Neural cell (in vitro differentiated cells): ENCODE results near the gene ATP6AP1.

Source experiments
- EP300 ChIP-seq: fragments of 450-650 bp; conservative IDR thresholded peaks from 2 replicates; pipeline ENCODE4 v1.6.1; 2014; ENCODE audit warnings: antibody characterized with exemption, mild to moderate bottlenecking, moderate library complexity; ENCODE audit not compliant: poor library complexity, severe bottlenecking
- EZH2 ChIP-seq: fragments of 200-600, 300-800 bp; shearing (Covaris generic), sonication (generic); IDR thresholded peaks from 2 replicates; pipeline ENCODE4 v1.6.1; 2014; ENCODE audit warnings: antibody characterized with exemption, low read length, borderline replicate concordance, mild to moderate bottlenecking; ENCODE audit not compliant: insufficient read depth, poor library complexity, severe bottlenecking
- MXI1 ChIP-seq: fragments of 450-650 bp; conservative IDR thresholded peaks from 2 replicates; pipeline ENCODE4 v1.6.1; 2014; ENCODE audit warnings: antibody characterized with exemption, mild to moderate bottlenecking; ENCODE audit not compliant: poor library complexity, severe bottlenecking
- POLR2AphosphoS5 ChIP-seq: IDR thresholded peaks from 2 replicates; pipeline ENCODE4 v1.6.1; 2012
- RAD21 ChIP-seq: fragments of 450-650 bp; conservative IDR thresholded peaks from 2 replicates; pipeline ENCODE4 v1.6.1; 2014; ENCODE audit warnings: antibody characterized with exemption, mild to moderate bottlenecking, moderate library complexity
- SMC3 ChIP-seq: fragments of 450-650 bp; conservative IDR thresholded peaks from 2 replicates; pipeline ENCODE4 v1.6.1; 2014; ENCODE audit warnings: antibody characterized with exemption, mild to moderate bottlenecking, moderate library complexity; ENCODE audit not compliant: poor library complexity
- TAF1 ChIP-seq: IDR thresholded peaks from 2 replicates; pipeline ENCODE4 v1.6.1; 2012; ENCODE audit warnings: low read depth
- TF ChIP-seq, protein P1 (sequence below): fragments of 450-650 bp; IDR thresholded peaks from 2 replicates; pipeline ENCODE4 v1.5.1; 2014; ENCODE audit warnings: antibody characterized with exemption, mild to moderate bottlenecking, moderate library complexity; ENCODE audit not compliant: poor library complexity, severe bottlenecking
- TF ChIP-seq, protein P2 (sequence below): IDR thresholded peaks from 2 replicates; pipeline ENCODE4 v1.6.1; 2012; ENCODE audit warnings: borderline replicate concordance

DNA sequence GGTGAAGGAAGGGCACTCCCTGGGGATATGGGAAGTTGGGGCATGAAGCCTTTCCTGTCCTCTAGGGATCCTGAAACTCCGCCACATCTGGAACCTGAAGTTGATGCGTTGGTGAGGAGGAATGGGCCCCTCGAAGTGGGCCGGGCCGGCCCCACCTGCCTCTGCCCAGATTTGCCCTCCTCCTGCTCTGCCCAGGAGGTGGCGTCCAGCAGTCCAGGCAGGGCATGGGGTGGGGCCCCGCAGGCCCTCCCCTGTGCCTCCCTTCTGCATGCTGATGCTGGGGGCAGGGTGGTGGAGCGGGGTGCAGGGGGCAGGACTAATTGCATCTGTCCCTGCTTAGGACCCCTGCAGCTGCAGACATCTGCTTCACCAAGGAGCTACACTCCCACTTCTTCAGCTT is 15.3 kb upstream of the ATP6AP1 start:
- TF ChIP-seq, protein P1, sequence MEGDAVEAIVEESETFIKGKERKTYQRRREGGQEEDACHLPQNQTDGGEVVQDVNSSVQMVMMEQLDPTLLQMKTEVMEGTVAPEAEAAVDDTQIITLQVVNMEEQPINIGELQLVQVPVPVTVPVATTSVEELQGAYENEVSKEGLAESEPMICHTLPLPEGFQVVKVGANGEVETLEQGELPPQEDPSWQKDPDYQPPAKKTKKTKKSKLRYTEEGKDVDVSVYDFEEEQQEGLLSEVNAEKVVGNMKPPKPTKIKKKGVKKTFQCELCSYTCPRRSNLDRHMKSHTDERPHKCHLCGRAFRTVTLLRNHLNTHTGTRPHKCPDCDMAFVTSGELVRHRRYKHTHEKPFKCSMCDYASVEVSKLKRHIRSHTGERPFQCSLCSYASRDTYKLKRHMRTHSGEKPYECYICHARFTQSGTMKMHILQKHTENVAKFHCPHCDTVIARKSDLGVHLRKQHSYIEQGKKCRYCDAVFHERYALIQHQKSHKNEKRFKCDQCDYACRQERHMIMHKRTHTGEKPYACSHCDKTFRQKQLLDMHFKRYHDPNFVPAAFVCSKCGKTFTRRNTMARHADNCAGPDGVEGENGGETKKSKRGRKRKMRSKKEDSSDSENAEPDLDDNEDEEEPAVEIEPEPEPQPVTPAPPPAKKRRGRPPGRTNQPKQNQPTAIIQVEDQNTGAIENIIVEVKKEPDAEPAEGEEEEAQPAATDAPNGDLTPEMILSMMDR, result no peak
- TF ChIP-seq SMC3 (no peak), EZH2 (no peak), RAD21 (no peak), POLR2AphosphoS5 (no peak), MXI1 (no peak), EP300 (no peak), TAF1 (no peak)
- TF ChIP-seq, protein P2, sequence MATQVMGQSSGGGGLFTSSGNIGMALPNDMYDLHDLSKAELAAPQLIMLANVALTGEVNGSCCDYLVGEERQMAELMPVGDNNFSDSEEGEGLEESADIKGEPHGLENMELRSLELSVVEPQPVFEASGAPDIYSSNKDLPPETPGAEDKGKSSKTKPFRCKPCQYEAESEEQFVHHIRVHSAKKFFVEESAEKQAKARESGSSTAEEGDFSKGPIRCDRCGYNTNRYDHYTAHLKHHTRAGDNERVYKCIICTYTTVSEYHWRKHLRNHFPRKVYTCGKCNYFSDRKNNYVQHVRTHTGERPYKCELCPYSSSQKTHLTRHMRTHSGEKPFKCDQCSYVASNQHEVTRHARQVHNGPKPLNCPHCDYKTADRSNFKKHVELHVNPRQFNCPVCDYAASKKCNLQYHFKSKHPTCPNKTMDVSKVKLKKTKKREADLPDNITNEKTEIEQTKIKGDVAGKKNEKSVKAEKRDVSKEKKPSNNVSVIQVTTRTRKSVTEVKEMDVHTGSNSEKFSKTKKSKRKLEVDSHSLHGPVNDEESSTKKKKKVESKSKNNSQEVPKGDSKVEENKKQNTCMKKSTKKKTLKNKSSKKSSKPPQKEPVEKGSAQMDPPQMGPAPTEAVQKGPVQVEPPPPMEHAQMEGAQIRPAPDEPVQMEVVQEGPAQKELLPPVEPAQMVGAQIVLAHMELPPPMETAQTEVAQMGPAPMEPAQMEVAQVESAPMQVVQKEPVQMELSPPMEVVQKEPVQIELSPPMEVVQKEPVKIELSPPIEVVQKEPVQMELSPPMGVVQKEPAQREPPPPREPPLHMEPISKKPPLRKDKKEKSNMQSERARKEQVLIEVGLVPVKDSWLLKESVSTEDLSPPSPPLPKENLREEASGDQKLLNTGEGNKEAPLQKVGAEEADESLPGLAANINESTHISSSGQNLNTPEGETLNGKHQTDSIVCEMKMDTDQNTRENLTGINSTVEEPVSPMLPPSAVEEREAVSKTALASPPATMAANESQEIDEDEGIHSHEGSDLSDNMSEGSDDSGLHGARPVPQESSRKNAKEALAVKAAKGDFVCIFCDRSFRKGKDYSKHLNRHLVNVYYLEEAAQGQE, result no peak
